Fibroblast of mammary gland (primary cell): ENCODE measurements around the gene YIPF6.
"Not testable (repeated sequence)": the region's sequence is repeated elsewhere in the genome, so short reads cannot be mapped to it uniquely, and the experiment has no call there.

Source experiments
- DNase-seq: peaks from one replicate; pipeline ENCODE4 v3.0.0-alpha.2; 2010; ENCODE audit warnings: low read depth
- H3K4me3 ChIP-seq: 2 replicates; pipeline ENCODE4 v1.5.1; 2011; ENCODE audit warnings: low read depth, mild to moderate bottlenecking, low read length, moderate library complexity; ENCODE audit not compliant: control insufficient read depth
- TF ChIP-seq, protein P1 (sequence below): conservative IDR thresholded peaks from 2 replicates; pipeline ENCODE4 v1.5.1; 2011; ENCODE audit warnings: low read depth, low read length, inconsistent platforms; ENCODE audit not compliant: control insufficient read depth, insufficient read depth

YIPF6 gene

DNA sequence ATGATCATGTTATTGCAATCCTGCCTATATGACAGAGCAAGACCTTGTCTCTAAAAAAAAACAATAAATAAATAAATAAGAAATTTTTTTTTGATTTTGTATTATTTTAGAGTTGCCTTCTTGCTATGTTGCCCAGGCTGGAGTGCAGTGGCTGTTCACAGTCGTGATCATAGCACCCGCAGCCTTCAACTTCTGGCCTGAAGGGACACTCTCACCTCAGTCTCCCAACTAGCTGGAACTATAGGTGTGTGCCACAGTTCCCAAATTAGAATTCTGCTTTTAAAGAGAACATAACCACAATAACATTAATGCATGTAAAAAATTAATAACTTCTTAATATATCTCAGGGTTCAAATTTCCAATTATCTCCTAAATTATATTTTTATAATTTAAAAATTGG, 7.8 kb downstream of the YIPF6 start:
- TF ChIP-seq, protein P1, sequence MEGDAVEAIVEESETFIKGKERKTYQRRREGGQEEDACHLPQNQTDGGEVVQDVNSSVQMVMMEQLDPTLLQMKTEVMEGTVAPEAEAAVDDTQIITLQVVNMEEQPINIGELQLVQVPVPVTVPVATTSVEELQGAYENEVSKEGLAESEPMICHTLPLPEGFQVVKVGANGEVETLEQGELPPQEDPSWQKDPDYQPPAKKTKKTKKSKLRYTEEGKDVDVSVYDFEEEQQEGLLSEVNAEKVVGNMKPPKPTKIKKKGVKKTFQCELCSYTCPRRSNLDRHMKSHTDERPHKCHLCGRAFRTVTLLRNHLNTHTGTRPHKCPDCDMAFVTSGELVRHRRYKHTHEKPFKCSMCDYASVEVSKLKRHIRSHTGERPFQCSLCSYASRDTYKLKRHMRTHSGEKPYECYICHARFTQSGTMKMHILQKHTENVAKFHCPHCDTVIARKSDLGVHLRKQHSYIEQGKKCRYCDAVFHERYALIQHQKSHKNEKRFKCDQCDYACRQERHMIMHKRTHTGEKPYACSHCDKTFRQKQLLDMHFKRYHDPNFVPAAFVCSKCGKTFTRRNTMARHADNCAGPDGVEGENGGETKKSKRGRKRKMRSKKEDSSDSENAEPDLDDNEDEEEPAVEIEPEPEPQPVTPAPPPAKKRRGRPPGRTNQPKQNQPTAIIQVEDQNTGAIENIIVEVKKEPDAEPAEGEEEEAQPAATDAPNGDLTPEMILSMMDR, result no peak
- H3K4me3 ChIP-seq, result no peak overlapping the region
- DNase-seq, result no peak

DNA sequence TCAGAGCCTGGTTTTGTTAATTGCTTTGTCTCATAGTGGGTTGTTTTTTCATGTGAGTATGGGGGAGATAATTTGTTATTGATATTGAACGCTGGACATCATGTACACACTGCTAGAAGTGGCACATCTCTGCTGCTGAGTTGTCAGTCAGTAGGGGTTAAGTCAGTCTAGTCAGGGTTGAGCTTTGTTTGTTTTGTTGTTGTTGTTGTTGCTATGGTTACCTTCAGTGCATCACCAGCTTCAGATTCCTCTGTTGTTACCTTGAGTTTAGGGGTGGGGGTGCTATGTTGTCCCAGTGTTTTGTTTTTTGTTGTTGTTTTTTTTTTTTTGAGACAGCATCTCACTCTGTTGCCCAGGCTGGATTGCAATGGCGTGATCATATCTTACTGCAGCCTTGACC, 9.9 kb downstream of the YIPF6 start:
- DNase-seq, result peak; percentile 30
- H3K4me3 ChIP-seq, result no peak overlapping the region
- TF ChIP-seq, protein P1, result no peak

DNA sequence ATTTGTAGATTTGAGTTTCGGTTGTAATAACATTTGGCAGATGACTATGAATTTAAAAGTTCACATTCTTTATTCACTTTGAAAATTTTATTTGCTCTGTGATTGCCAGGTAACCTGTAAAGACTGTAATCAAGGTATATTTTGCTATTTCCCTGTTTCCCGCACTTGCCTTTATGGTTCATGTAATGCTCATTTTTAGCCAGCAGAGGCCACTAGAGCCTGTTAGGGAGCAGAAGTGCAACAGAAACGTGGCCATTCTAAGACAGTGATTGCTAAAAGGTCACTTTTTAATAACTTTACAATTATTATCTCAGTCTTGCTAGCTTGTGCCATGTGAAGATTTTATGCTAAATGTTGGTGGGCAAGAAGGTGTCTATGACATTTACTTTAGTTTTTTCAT, 12.4 kb downstream of the YIPF6 start:
- DNase-seq, result peak; percentile 55

DNA sequence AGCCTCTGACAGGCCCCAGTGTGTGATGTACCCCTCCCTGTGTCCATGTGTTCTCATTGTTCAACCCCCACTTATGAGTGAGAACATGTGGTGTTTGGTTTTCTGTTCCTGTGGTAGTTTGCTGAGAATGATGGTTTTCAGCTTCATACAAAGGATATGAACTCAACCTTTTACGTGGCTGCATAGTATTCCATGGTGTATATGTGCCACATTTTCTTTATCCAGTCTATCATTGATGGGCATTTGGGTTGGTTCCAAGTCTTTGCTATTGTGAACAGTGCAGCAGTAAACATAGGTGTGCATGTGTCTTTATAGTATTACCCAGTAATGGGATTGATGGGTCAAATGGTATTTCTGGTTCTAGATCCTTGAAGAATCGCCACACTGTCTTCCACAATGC, 25.8 kb downstream of the YIPF6 start:
- not testable (repeated sequence) for H3K4me3 ChIP-seq, DNase-seq

More for the DNA sequence above, 12.4 kb downstream of the YIPF6 start:
- TF ChIP-seq, protein P1, result peak; percentile 90
- no peak overlapping the region for H3K4me3 ChIP-seq

DNA sequence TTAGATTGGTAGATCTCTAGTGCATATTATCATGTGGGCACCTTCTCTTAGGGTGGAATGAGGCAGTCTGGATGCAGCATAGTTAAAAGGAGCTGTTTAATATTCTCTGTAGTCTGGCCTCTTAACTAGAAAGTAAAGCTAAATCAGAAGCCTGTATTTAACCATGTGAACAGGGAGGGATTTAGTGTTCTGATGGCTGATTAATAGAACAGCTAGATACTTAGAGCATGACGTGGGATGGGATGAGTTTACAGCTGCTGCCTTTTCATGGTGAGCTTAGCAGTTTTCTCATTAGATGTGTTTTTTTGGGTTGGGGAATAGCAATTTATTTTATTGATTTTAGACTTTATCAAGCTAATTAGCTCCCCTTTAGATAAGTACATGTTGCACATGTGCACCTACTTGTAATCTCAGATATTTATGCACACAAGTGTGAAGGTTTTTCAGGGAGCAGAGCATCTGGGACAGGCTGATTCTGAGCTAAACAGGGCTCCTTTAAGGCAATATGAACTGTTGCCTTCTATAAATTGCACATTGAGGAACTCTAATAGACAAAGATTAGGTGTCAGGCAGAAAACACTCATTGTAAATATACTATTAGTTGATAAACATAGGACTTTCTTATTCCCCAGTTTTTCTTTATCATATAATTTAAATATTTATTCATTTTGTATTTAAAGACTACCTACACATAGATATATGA, 34.1 kb downstream of the YIPF6 start:
- no peak overlapping the region for H3K4me3 ChIP-seq
- TF ChIP-seq, protein P1, result no peak
- peak; percentile 55 for DNase-seq

DNA sequence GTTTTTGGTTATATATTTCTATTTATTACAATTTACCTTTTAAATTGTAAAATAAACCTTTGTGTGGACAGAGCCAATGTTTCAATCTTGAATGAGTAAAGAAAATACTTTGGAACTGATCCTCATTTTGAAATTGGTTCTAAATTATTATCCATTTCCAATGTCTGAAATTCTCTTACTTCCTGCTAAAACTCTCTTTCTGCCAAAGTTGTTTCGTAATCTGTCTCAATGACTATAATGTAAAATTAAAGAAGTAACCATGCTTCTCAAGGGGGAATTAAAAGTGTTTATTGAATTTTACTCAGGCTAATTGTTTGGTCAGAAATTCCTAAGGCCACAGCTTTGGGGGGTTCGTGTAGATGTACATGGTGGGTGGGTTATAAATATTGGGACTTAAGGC, 34.8 kb downstream of the YIPF6 start:
- TF ChIP-seq, protein P1, result no peak
- no peak overlapping the region for H3K4me3 ChIP-seq
- peak; percentile 18 for DNase-seq

DNA sequence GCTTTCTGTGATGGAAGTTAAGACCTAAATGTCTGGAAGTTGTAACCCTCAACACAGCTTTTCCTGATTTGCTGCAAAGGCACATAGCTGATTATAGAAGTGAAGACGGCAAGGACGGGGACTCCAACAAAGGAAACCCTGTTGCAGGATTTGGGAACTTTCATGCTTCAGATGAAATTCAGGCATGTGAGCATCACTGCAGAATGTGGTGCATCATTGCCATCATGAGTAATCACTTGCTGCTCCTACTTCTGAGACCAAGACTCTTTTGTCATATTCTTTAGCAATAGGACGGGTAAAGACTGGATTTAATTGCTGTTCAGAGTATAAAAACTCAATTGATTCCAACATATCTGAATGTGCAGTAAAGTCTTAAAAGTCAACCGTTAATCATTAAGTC, 35.8 kb downstream of the YIPF6 start:
- H3K4me3 ChIP-seq, result no peak overlapping the region
- TF ChIP-seq, protein P1, result no peak
- peak; percentile 33 for DNase-seq
